SK-N-DZ (cell line): Measurements from ENCODE around the gene DHODH.

Source experiments
- DNase-seq: peaks from one replicate; pipeline ENCODE4 v3.0.0-alpha.2; 2015; ENCODE audit warnings: low spot score

Gene DHODH

GRCh38 chr16:72013888-72014581, 5.5 kb downstream of the DHODH start:
- DNase-seq = no peak

GRCh38 chr16:72014675-72015074, 6.1 kb downstream of the DHODH start:
- no peak for DNase-seq

GRCh38 chr16:72015124-72015523, 6.6 kb downstream of the DHODH start:
- no peak for DNase-seq

- DNase-seq = no peak
These were observed 9.9 kb downstream of the DHODH start for GRCh38 chr16:72018470-72018869.

DNA sequence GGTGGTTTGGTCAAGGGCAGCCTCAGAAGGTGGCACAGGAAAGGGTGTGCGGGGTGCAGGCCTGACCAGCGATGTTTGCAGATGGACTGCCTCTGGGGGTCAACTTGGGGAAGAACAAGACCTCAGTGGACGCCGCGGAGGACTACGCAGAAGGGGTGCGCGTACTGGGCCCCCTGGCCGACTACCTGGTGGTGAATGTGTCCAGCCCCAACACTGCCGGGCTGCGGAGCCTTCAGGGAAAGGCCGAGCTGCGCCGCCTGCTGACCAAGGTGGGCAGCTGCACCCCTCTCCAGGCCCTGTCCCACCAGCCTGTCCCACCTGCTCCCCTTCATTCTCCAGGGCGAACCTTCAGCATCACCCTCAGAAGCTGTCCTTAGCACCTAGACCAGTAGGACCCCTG, 12.5 kb downstream of the DHODH start:
- no peak for DNase-seq

GRCh38 chr16:72022127-72022526, 13.6 kb downstream of the DHODH start:
- no peak for DNase-seq

DNA sequence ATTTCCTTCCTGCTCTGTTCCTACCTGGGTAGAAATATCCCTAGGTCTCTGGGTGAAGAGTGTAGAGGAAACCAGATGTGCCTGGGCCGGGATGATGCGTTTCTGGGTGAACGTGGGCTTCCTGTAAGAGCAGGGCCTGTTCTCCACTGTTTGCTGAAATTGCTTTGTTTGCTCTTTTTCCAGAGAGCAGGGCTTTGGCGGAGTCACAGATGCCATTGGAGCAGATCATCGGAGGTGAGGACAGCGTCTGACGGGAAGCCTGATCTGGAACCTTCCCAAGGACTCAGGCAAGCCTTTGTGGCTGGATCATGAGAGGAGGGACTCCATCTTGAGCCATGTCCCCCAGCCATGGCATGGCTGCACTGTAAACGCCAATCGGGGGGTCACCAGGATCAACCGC, 15.4 kb downstream of the DHODH start:
- no peak for DNase-seq

- no peak for DNase-seq
These were observed 16.4 kb downstream of the DHODH start for GRCh38 chr16:72024862-72025382.

- no peak for DNase-seq
These were observed 17.0 kb downstream of the DHODH start for GRCh38 chr16:72025404-72026114.

DNA sequence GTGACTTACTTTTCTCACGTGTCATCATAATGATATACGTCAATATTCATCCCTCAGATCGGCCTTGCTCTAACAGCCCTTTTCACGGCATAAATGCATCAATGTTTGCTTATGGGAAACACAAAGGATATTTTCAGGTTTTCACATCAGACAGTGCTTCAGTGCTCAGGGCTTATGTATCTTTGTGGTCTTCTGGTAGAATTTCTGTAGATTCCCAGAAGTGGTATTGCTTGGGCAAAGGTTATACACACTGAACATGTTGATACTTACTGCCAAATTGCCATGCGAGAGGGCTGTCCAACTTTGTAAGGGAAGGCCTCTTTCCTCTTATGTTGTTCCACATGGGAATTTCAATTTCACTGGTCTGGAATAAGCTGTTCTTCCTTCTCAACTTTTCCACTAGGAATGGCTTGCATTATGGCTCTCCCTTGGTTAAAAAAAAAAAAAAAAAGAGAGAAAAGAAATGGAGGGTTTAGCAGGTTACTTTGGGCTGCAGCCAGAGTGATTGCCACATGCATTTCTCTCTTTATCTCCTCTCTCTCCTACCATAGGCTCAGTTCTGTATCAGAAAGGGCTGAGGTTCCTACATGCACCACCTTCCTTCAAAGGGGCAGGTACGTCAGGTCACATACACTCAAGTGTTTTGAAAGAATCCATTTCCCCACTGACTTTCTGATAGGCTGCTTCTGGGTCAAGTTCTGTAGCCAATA, 19.3 kb downstream of the DHODH start:
- DNase-seq = no peak

DNA sequence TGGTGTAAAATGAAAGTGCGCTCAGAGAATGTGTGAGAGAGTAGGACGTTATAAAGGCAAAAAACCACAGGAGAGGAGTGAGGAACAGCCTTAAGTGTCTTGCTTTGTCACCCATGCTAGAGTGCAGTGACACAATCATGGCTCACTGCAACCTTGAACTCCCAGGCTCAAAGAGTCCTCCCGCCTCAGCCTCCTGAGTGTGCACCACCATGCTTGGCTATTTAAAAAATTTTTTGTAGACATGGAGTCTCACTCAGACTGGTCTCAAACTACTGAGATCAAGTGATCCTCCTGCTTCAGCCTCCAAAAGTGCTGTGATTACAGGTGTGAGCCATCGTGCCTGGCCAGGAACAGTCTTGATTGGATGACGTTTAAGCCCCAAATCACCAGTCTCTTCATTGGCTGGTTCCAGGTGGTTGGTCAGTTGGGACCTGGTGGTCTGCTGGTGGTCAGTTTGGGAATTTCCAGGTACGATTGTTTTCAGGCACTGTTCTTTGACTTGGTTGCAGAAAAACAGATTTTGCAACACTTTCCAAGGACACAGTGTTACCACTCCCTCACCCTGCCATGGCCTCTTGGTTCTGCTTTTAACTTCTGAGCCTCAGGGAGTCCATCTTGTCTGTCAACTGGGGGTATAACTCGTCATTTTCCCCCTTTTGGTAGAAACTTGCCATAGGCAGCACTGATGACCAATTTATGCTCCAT, 21.2 kb downstream of the DHODH start:
- no peak for DNase-seq

DNA sequence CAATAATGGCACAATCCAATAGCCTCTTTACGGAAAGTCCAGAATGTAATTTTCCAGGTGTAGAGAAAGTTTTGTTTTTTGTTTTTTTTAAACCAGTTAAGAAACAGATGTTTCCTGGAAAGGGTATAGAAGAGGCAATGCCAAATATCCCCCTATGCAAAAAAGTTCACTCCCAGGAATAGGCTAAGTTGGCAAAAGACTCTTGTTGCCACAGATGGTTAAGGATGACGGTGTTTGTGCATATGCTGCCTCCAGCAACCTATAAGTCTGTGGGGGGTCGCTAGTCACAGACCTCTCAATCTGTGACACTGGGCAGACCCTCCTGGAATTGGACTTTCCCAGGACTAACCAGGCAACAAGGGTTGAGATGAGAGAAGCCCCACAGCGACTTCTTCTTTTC, 24.9 kb downstream of the DHODH start:
- DNase-seq = no peak

DNA sequence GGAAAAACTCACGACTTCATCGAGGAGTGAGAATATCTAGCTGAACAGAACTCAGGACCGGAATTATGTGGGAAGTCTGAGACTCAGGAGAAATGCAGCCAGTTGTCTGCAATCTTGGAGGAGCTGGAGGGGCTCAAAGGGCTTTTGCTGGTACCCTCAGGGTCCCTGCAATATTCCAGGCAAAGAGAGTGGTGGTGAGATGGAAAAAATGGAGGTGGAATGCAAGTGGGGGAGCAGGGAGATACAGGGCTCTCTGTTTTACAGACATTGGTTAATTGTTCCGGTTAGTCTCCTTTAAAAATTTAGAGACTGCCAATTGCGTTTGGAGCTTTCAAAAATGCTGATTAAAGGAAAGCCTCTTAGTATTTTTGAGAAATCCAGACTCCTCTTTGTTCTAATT, 27.6 kb downstream of the DHODH start:
- peak; percentile 52 for DNase-seq

DNA sequence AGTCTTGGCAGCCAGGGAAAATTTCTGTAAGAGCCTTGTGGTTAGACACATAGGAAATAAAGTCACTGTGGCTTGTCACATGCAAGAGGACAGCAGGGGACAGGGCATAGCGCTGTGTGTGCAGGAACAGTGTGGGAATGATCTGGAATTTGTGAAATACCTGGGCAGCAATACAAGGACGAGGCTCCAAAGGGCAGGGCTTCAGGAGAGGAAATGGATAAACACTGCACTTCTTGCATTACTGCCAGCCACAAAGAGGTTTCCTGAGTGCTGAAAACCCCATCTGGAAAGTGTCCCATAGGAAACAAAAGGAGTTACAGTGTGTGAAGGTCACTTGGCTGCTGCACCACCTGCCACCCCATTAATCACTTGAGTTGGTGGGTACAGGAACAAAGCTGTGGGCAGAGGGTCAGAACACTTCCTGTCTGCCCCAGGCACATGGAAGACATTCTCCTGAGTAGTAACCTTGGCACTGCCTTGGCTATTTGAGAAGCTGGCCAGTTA, 33.7 kb downstream of the DHODH start:
- no peak for DNase-seq

- DNase-seq = no peak
These were observed 34.5 kb downstream of the DHODH start for GRCh38 chr16:72043058-72043457.

- no peak for DNase-seq
These were observed 35.0 kb downstream of the DHODH start for GRCh38 chr16:72043539-72043938.

DNA sequence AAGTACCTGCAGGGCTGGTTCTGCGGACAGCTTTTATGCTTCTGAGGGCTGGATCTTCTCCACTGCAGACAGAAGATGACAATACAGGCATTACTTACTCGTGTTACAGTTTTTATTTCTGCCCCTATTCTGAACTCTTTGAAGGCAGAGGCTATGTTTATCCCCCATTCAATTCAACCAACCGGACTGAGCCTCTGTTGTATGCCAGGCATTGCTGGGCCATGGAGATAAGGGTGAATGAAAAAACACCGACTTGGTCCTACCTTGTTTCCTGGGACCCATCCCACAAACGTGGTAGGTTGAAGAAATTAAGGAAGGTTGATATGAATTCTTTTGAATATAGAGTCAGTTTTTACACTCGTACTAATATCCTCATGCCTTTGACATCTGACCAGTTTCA, 35.8 kb downstream of the DHODH start:
- DNase-seq = no peak

DNA sequence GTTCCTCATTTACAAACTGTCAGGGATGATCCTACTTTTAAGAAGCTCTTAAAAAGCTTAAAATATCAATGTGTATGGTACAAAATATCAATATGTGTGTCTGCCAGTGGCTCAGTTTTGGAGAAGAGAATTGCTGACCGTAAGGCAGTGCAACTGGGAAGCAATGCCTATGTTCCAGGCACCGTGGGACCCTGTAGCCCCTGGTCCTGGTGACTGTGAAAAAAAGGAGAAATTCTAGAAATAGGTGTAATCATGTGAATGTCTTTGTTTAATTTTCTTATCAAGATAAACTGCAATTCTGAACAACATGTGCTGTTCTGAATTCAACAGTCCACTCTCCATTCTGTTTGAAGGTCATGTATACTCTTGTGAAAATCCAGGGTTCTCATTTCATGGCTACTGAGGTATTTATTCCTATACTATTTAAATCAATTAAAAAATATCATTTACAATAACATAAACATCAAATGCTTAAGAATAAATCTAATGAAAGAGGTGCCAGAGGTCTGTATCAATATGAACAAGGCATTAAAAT, 36.3 kb downstream of the DHODH start:
- no peak for DNase-seq

DNA sequence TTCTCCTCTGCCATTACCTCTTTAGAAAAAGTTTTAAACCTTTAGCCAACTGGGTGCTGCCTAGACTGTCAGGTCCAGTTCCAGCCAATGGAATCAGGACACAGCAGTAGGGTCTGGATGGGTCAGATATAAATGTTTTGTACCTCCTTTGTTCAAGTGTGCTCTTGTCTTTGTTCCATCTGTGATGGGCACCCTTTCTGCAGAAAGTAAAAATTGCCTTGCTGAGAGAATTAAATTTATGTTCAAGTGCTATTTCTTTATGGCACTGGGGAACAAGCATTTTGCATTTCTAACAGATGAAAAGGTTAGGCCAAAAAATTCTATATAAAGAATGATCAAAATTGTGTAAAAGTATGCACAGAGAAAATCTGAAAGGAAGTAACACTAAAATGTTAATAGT, 40.6 kb downstream of the DHODH start:
- DNase-seq = no peak

DNA sequence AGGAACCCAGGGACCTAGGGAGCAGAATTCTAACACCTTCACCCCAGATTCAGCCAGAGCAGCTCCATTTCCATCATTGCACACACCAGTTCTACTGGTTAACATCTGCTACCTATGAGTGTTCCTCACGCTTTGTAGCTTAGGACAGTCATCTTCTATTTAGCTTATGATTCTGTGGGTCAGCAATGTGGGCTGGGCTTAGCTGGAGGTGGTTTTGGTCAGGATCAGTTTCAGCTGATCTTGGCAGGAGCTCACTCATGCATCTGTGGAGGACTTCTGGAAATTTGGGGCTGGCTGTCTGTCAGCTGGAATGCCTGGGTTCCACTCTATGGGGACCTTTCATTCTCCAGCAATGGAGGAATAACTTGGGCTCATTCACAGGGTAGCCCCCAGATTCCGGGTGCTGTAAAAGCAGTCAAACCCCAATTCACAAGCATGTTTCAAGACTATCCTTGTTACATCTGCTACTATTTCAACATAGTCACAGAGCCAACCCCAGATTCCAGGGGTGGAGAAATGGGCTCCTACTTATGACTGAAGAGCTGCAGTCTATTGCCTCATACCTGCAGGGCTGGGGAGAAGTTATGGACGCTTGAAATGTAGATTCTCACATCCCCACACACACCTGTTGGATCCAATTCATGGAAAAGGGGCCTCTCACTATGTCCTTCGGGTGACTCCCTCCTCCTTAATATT, 42.4 kb downstream of the DHODH start:
- DNase-seq = no peak

GRCh38 chr16:72051818-72052217, 43.3 kb downstream of the DHODH start:
- no peak for DNase-seq
